Measurements from ENCODE around the gene NKAIN2. TPM values are rescaled to one million over a fixed set of nuclear protein-coding genes. Genes with fewer than 3 reads are reported as not detected.

NKAIN2 gene
- polyA plus RNA-seq, 1 of the 3 experiments (the other 2 are of a cell fraction) = not detected

DNA sequence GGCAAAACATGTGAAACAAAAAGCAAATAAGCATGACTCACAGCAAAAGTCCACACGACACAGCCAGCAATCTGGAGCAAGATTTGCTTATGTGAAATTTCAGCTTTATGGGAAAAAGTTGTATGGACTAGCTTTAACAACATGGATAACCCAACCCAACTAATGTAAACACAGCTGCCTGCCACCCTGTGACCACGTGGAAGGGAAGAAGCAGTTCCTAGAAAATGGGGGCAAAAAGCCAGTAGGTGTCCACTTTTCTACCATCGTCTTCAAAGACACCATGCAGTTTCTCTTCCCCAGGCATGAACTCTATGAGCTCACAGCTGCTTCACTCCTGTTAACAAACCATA is 733.2 kb downstream of the NKAIN2 start (continued):
- TF ChIP-seq JUND (IDR thresholded peaks at IDR 0.05) = no peak
- TF ChIP-seq RXRA (IDR thresholded peaks at IDR 0.05; ENCODE audit: borderline replicate concordance, low read depth) = no peak
- no peak for TF ChIP-seq MXI1 (IDR thresholded peaks at IDR 0.05; ENCODE audit: low read depth, low read length)
- no peak for TF ChIP-seq RFX5 (IDR thresholded peaks at IDR 0.05; ENCODE audit: low read length)

- no peaks in the 10 kb centered on the region for H4K20me1 ChIP-seq (ENCODE audit: insufficient read depth)
- no peaks in the 10 kb centered on the region for H3K4me1 ChIP-seq (ENCODE audit: control insufficient read depth in 1 of 2, insufficient read depth in 2 of 2, low read depth in 1 of 2, low read length in 1 of 2)
- peaks cover 8% of the 10 kb centered on the region; the same call in 1 of the 2 replicates for H3K27me3 ChIP-seq (ENCODE audit: insufficient read depth)
- H3K9ac ChIP-seq = no peak overlapping the region
- no peaks in the 10 kb centered on the region for H3K79me2 ChIP-seq (ENCODE audit: insufficient read depth)
- no peaks in the 10 kb centered on the region for H3K36me3 ChIP-seq (replicated peaks in 1 of 2; ENCODE audit: control insufficient read depth in 1 of 2, insufficient read depth in 2 of 2, low read length in 1 of 2)
- H3K4me3 ChIP-seq (ENCODE audit: low read depth in 2 of 2, low read length in 1 of 2) = no peak overlapping the region
- H3K4me2 ChIP-seq = no peak overlapping the region
- TF ChIP-seq RXRA (IDR thresholded peaks at IDR 0.05; ENCODE audit: borderline replicate concordance, low read depth) (no peak), TAF1 (IDR thresholded peaks at IDR 0.05; ENCODE audit: borderline replicate concordance, low read depth, low read length) (no peak), NRF1 (IDR thresholded peaks at IDR 0.05; ENCODE audit: low read depth, low read length) (no peak), ZBTB33 (IDR thresholded peaks at IDR 0.05; ENCODE audit: borderline replicate concordance, low read depth) (no peak), CHD2 (IDR thresholded peaks at IDR 0.05; ENCODE audit: low read length, partially characterized antibody) (no peak), JUND (IDR thresholded peaks at IDR 0.05) (no peak), MAX (IDR thresholded peaks at IDR 0.05; ENCODE audit: low read depth) (no peak), GABPA (IDR thresholded peaks at IDR 0.05; ENCODE audit: low read depth) (no peak), GATA2 (CRISPR knock-in tag; IDR thresholded peaks at IDR 0.05) (no peak), SIN3A (IDR thresholded peaks at IDR 0.05; ENCODE audit: borderline replicate concordance, low read depth, low read length) (no peak), TEAD4 (IDR thresholded peaks at IDR 0.05; ENCODE audit: borderline replicate concordance, insufficient read depth) (no peak), EP300 (IDR thresholded peaks at IDR 0.05; ENCODE audit: borderline replicate concordance in 1 of 2, low read depth in 1 of 2, low read length in 1 of 2) (no peak), EZH2phosphoT487 (IDR thresholded peaks at IDR 0.05; ENCODE audit: borderline replicate concordance, low read depth) (no peak), RFX5 (IDR thresholded peaks at IDR 0.05; ENCODE audit: low read length) (no peak)
- TF ChIP-seq, protein P1, sequence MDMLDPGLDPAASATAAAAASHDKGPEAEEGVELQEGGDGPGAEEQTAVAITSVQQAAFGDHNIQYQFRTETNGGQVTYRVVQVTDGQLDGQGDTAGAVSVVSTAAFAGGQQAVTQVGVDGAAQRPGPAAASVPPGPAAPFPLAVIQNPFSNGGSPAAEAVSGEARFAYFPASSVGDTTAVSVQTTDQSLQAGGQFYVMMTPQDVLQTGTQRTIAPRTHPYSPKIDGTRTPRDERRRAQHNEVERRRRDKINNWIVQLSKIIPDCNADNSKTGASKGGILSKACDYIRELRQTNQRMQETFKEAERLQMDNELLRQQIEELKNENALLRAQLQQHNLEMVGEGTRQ (IDR thresholded peaks at IDR 0.05; ENCODE audit: borderline replicate concordance, low read depth, low read length) = no peak
- H3K9me2 ChIP-seq = no peaks in the 10 kb centered on the region
- ChIA-PET POLR2A (no interaction called here), CTCF (no interaction called here)
- no peak overlapping the region for H3K27ac ChIP-seq (ENCODE audit: low read depth in 2 of 2, low read length in 1 of 2)
- no peaks in the 10 kb centered on the region for H3F3A ChIP-seq (replicated peaks; ENCODE audit: insufficient read depth)
- DNase-seq = no peak
- no peaks in the 10 kb centered on the region for H3K9me3 ChIP-seq
- no peak overlapping the region for H2AFZ ChIP-seq (ENCODE audit: low read depth)
These were observed 735.4 kb downstream of the NKAIN2 start for GRCh38 chr6:124539096-124539495.

Data from SK-N-SH (cell line).